HG03066 (cell line): ENCODE measurements around the gene RABL2A.
"Not testable (repeated sequence)": the region's sequence is repeated elsewhere in the genome, so short reads cannot be mapped to it uniquely, and the experiment has no call there.

ENCODE experiments used
- ATAC-seq: cut with Tn5 transposase; IDR thresholded peaks from one replicate; pipeline ENCODE4 v1.9.1; 2021; ENCODE audit warnings: low read depth; ENCODE audit not compliant: unreplicated experiment

Gene RABL2A

GRCh38 chr2:113604661-113605060, 22.4 kb upstream of the RABL2A start:
- not testable (repeated sequence) for ATAC-seq

GRCh38 chr2:113606036-113606435, 21.0 kb upstream of the RABL2A start:
- ATAC-seq, result not testable (repeated sequence)

GRCh38 chr2:113609822-113610221, 17.2 kb upstream of the RABL2A start:
- not testable (repeated sequence) for ATAC-seq

GRCh38 chr2:113621002-113621401, 6.1 kb upstream of the RABL2A start:
- ATAC-seq, result not testable (repeated sequence)

- not testable (repeated sequence) for ATAC-seq
Measured at GRCh38 chr2:113625906-113626305, 1.2 kb upstream of the RABL2A start.

- ATAC-seq, result not testable (repeated sequence)
Measured at GRCh38 chr2:113632849-113633345, 5.8 kb downstream of the RABL2A start.

- ATAC-seq, result not testable (repeated sequence)
Measured at GRCh38 chr2:113635358-113635757, 8.3 kb downstream of the RABL2A start.

GRCh38 chr2:113636226-113636625, 9.2 kb downstream of the RABL2A start:
- not testable (repeated sequence) for ATAC-seq

GRCh38 chr2:113638084-113638483, 11.0 kb downstream of the RABL2A start:
- ATAC-seq, result not testable (repeated sequence)

GRCh38 chr2:113646217-113646616, 19.2 kb downstream of the RABL2A start:
- not testable (repeated sequence) for ATAC-seq

- ATAC-seq, result not testable (repeated sequence)
Measured at GRCh38 chr2:113650834-113651815, 24.1 kb downstream of the RABL2A start.

GRCh38 chr2:113652599-113652998, 25.5 kb downstream of the RABL2A start:
- ATAC-seq, result not testable (repeated sequence)

- not testable (repeated sequence) for ATAC-seq
Measured at GRCh38 chr2:113656031-113656624, 29.1 kb downstream of the RABL2A start.

GRCh38 chr2:113657735-113658134, 30.7 kb downstream of the RABL2A start:
- ATAC-seq, result not testable (repeated sequence)

GRCh38 chr2:113663285-113664060, 36.4 kb downstream of the RABL2A start:
- not testable (repeated sequence) for ATAC-seq

GRCh38 chr2:113664761-113665533, 37.9 kb downstream of the RABL2A start:
- ATAC-seq, result not testable (repeated sequence)

- not testable (repeated sequence) for ATAC-seq
Measured at GRCh38 chr2:113669013-113669412, 41.9 kb downstream of the RABL2A start.

GRCh38 chr2:113672326-113672932, 45.4 kb downstream of the RABL2A start:
- ATAC-seq, result no peak

GRCh38 chr2:113675875-113676274, 48.8 kb downstream of the RABL2A start:
- no peak for ATAC-seq
